ENCODE results near the gene RAB10.
"Not testable (repeated sequence)": the region's sequence is repeated elsewhere in the genome, so short reads cannot be mapped to it uniquely, and the experiment has no call there.

RAB10 gene

GRCh38 chr2:26086155-26086637 lies 52.3 kb downstream of the RAB10 start:
- FAIRE-seq (no peak), DNase-seq (ENCODE audit: insufficient read length, low spot score) (no peak)
- TF ChIP-seq SPI1 (IDR thresholded peaks at IDR 0.05; ENCODE audit: low read depth, low read length) (peak; percentile 45; the same call in 1 of the 2 replicates), POLR2A (IDR thresholded peaks at IDR 0.05; ENCODE audit: low read depth, low read length) (no peak)

DNA sequence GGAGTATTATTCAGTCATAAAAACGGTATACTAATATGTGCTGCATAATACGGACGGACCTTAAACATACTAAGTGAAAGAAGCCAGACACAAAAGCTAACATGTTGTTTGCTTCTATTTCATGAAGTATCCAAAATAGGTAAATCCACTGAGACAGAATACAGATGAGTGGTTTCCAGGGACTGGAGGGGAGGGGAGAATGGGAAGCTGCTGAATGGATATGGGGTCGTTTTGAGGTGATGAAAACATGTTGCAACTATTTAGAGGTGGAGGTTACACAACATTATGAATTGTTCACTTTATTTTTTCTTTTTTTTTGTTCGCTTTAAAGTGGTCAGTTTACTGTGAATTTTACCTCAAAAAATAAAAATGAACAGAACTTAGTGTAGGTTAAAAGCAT lies 52.9 kb downstream of the RAB10 start:
- DNase-seq (ENCODE audit: insufficient read length, low spot score) (no peak), FAIRE-seq (no peak)
- TF ChIP-seq POU2F2 (IDR thresholded peaks at IDR 0.05; ENCODE audit: low read depth, low read length) (no peak), POLR2A (IDR thresholded peaks at IDR 0.05; ENCODE audit: low read depth, low read length) (no peak), PAX5 (IDR thresholded peaks at IDR 0.05; ENCODE audit: insufficient read depth, low read length, severe bottlenecking) (no peak), POLR2AphosphoS5 (IDR thresholded peaks at IDR 0.05; ENCODE audit: low read depth, low read length) (no peak), TAF1 (IDR thresholded peaks at IDR 0.05; ENCODE audit: low read depth, low read length) (no peak), SPI1 (IDR thresholded peaks at IDR 0.05; ENCODE audit: low read depth, low read length) (no peak)

GRCh38 chr2:26088038-26088643 lies 54.3 kb downstream of the RAB10 start:
- FAIRE-seq (no peak), DNase-seq (ENCODE audit: insufficient read length, low spot score) (no peak)
- TF ChIP-seq POLR2A (IDR thresholded peaks at IDR 0.05; ENCODE audit: low read depth, low read length), result no peak
- TF ChIP-seq PAX5 (IDR thresholded peaks at IDR 0.05; ENCODE audit: insufficient read depth, low read length, severe bottlenecking), result no peak
- TF ChIP-seq SPI1 (IDR thresholded peaks at IDR 0.05; ENCODE audit: low read depth, low read length), result no peak
- TF ChIP-seq POLR2AphosphoS5 (IDR thresholded peaks at IDR 0.05; ENCODE audit: low read depth, low read length), result no peak
- no peak for TF ChIP-seq TAF1 (IDR thresholded peaks at IDR 0.05; ENCODE audit: low read depth, low read length)
- TF ChIP-seq POU2F2 (IDR thresholded peaks at IDR 0.05; ENCODE audit: low read depth, low read length), result no peak

DNA sequence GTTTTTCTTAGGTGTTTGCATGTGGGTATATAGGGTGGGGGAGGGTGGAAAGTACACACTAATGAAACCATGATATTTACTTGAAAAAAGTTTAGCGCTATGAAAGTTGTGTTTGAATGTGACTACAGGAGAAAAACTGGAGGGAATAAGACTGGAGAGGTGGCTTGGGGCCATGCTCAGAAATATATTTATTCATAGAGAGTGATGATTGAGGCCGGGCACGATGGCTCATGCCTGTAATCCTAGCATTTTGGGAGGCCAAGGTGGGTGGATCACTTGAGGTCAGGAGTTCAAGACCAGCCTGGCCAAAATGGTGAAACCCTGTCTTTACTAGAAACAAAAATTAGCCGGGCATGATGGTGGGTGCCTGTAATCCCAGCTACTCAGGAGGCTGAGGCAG lies 55.0 kb downstream of the RAB10 start:
- FAIRE-seq, result not testable (repeated sequence)

DNA sequence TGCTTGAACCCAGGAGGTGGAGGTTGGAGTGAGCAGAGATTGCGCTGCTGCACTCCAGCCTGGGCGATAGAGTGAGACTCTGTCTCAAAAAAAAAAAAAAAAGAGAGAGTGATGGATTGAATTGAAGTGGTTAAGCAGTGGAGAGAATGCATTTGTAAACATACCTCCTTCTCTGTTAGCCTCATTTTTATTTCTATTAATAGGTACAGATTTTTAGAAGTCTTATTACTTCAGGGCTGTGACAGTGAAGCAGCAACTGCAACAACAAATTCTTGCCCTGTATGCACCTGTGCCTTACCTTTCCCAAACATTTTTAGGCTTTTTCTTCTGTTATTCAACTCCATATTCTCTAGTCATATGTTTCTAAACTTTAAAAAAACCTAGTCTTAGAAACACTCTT lies 55.5 kb downstream of the RAB10 start:
- FAIRE-seq (no peak), DNase-seq (ENCODE audit: insufficient read length, low spot score) (no peak)
- TF ChIP-seq SPI1 (IDR thresholded peaks at IDR 0.05; ENCODE audit: low read depth, low read length) (no peak), POLR2A (IDR thresholded peaks at IDR 0.05; ENCODE audit: low read depth, low read length) (no peak), TAF1 (IDR thresholded peaks at IDR 0.05; ENCODE audit: low read depth, low read length) (no peak), POU2F2 (IDR thresholded peaks at IDR 0.05; ENCODE audit: low read depth, low read length) (no peak), PAX5 (IDR thresholded peaks at IDR 0.05; ENCODE audit: insufficient read depth, low read length, severe bottlenecking) (no peak), POLR2AphosphoS5 (IDR thresholded peaks at IDR 0.05; ENCODE audit: low read depth, low read length) (no peak)

More for the DNA sequence above, 55.0 kb downstream of the RAB10 start:
- not testable (repeated sequence) for DNase-seq (ENCODE audit: insufficient read length, low spot score)

DNA sequence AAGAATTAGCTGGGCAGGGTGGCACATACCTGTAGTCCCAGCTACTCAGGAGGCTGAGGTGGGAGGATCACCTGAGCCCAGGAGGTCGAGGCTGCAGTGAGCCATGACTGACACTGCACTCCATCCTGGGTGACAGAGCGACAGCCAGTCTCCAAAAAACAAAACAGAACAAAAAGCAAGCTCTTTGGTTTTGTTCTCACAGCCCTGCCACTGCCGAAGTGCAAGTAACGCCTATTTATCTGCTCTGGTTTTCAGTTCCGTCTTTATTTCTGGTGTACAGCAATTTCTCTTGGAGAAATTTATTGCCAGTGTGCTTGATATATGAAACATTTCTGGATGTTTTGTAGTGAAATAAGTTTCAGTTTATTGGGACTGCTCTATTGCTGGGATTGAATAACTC lies 61.9 kb downstream of the RAB10 start:
- DNase-seq (ENCODE audit: insufficient read length, low spot score) (no peak), FAIRE-seq (no peak)
- TF ChIP-seq POLR2A (IDR thresholded peaks at IDR 0.05; ENCODE audit: low read depth, low read length) (no peak), POU2F2 (IDR thresholded peaks at IDR 0.05; ENCODE audit: low read depth, low read length) (no peak), POLR2AphosphoS5 (IDR thresholded peaks at IDR 0.05; ENCODE audit: low read depth, low read length) (no peak), SPI1 (IDR thresholded peaks at IDR 0.05; ENCODE audit: low read depth, low read length) (no peak), TAF1 (IDR thresholded peaks at IDR 0.05; ENCODE audit: low read depth, low read length) (no peak), PAX5 (IDR thresholded peaks at IDR 0.05; ENCODE audit: insufficient read depth, low read length, severe bottlenecking) (no peak)

- TF ChIP-seq POLR2AphosphoS5 (IDR thresholded peaks at IDR 0.05; ENCODE audit: low read depth, low read length), result no peak
- no peak for TF ChIP-seq PAX5 (IDR thresholded peaks at IDR 0.05; ENCODE audit: insufficient read depth, low read length, severe bottlenecking)
- no peak for TF ChIP-seq POU2F2 (IDR thresholded peaks at IDR 0.05; ENCODE audit: low read depth, low read length)
- no peak for TF ChIP-seq TAF1 (IDR thresholded peaks at IDR 0.05; ENCODE audit: low read depth, low read length)
- no peak for TF ChIP-seq POLR2A (IDR thresholded peaks at IDR 0.05; ENCODE audit: low read depth, low read length)
- TF ChIP-seq SPI1 (IDR thresholded peaks at IDR 0.05; ENCODE audit: low read depth, low read length), result no peak
- FAIRE-seq (no peak), DNase-seq (ENCODE audit: insufficient read length, low spot score) (no peak)
Measured at GRCh38 chr2:26099933-26100332, 66.0 kb downstream of the RAB10 start.

DNA sequence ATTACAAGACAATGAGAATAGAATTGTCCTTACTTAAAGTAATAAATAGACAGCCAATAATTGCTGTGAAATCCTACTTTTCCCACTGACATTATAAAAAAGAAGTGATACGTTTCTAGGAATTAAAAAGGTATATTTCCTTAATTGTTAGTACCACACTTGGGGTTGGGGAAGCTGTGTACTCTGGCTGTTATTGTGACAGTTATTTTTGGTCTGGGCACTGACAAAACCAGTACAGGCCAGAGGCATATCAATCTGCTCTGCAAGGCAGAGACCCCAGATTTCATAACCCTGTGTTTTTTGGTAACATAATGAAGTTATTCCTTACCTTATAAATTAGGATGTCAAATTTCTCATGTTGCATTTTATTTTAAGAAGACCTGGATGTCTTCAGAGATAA lies 66.5 kb downstream of the RAB10 start:
- TF ChIP-seq POLR2A (IDR thresholded peaks at IDR 0.05; ENCODE audit: low read depth, low read length) (no peak), PAX5 (IDR thresholded peaks at IDR 0.05; ENCODE audit: insufficient read depth, low read length, severe bottlenecking) (no peak), POU2F2 (IDR thresholded peaks at IDR 0.05; ENCODE audit: low read depth, low read length) (no peak), SPI1 (IDR thresholded peaks at IDR 0.05; ENCODE audit: low read depth, low read length) (no peak)
- DNase-seq (ENCODE audit: insufficient read length, low spot score), result no peak
- no peak for FAIRE-seq

DNA sequence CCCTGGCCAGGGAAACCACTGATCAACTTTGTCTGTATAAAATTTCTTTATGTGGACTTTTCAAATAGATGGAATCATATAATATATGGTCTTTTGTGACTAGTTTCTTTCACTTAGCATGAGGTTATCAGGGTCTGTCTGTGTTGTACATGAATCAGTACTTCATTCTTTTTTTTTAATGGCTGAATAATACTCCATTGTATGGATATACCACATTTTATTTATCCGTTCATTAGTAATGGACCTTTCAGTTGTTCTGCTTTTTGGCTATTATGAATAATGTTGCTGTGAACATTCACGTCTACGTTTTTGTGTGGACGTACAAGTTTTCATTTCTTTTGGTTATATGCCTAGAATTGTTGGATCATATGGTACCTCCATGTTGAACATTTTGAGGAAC lies 69.9 kb downstream of the RAB10 start:
- no peak for FAIRE-seq
- DNase-seq (ENCODE audit: insufficient read length, low spot score), result no peak
- no peak for TF ChIP-seq POLR2AphosphoS5 (IDR thresholded peaks at IDR 0.05; ENCODE audit: low read depth, low read length)
- no peak for TF ChIP-seq SPI1 (IDR thresholded peaks at IDR 0.05; ENCODE audit: low read depth, low read length)
- no peak for TF ChIP-seq POU2F2 (IDR thresholded peaks at IDR 0.05; ENCODE audit: low read depth, low read length)
- no peak for TF ChIP-seq PAX5 (IDR thresholded peaks at IDR 0.05; ENCODE audit: insufficient read depth, low read length, severe bottlenecking)
- no peak for TF ChIP-seq POLR2A (IDR thresholded peaks at IDR 0.05; ENCODE audit: low read depth, low read length)
- no peak for TF ChIP-seq TAF1 (IDR thresholded peaks at IDR 0.05; ENCODE audit: low read depth, low read length)

DNA sequence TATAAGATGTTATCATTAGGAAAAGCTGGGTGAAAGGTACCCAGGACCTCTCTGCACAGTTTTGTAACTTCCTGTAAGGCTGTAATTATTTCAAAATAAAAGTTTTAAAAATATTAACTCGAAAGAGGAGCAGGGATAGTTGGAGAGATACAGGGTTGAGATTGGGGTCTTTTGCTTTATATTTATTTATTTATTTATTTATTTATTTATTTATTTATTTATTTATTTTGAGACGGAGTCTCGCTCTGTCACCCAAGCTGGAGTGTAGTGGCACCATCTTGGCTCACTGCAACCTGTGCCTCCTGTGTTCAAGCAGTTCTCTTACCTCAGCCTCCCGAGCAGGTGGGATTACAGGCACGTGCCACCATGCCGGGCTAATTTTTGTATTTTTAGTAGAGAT lies 74.8 kb downstream of the RAB10 start:
- DNase-seq (ENCODE audit: insufficient read length, low spot score); FAIRE-seq: not testable (repeated sequence)

- no peak for TF ChIP-seq POLR2A (IDR thresholded peaks at IDR 0.05; ENCODE audit: low read depth, low read length)
- TF ChIP-seq TAF1 (IDR thresholded peaks at IDR 0.05; ENCODE audit: low read depth, low read length), result no peak
- no peak for TF ChIP-seq POU2F2 (IDR thresholded peaks at IDR 0.05; ENCODE audit: low read depth, low read length)
- no peak for TF ChIP-seq POLR2AphosphoS5 (IDR thresholded peaks at IDR 0.05; ENCODE audit: low read depth, low read length)
- TF ChIP-seq PAX5 (IDR thresholded peaks at IDR 0.05; ENCODE audit: insufficient read depth, low read length, severe bottlenecking), result no peak
- TF ChIP-seq SPI1 (IDR thresholded peaks at IDR 0.05; ENCODE audit: low read depth, low read length), result no peak
- no peak for DNase-seq (ENCODE audit: insufficient read length, low spot score)
- no peak for FAIRE-seq
Measured at GRCh38 chr2:26112201-26112600, 78.3 kb downstream of the RAB10 start.

Measured in GM12891 (cell line).